GM12874 (cell line): ENCODE results near the gene CRAT.

Source experiments
- CTCF ChIP-seq: IDR thresholded peaks from 2 replicates; pipeline ENCODE4 v1.5.1; 2011; ENCODE audit warnings: low read depth, mild to moderate bottlenecking, control low read depth, low read length, moderate library complexity; ENCODE audit not compliant: insufficient read depth

Gene CRAT

GRCh38 chr9:129137292-129138143 lies 26.9 kb upstream of the CRAT start:
- no peak for TF ChIP-seq CTCF

GRCh38 chr9:129136446-129137035 lies 25.9 kb upstream of the CRAT start:
- no peak for TF ChIP-seq CTCF

GRCh38 chr9:129135476-129135875 lies 24.9 kb upstream of the CRAT start:
- TF ChIP-seq CTCF, result no peak

- TF ChIP-seq CTCF, result no peak
Measured at GRCh38 chr9:129133082-129133481, 22.5 kb upstream of the CRAT start.

GRCh38 chr9:129131300-129132145 lies 20.9 kb upstream of the CRAT start:
- TF ChIP-seq CTCF, result peak; percentile 99

GRCh38 chr9:129130791-129131190 lies 20.2 kb upstream of the CRAT start:
- TF ChIP-seq CTCF, result no peak

GRCh38 chr9:129128689-129129088 lies 18.1 kb upstream of the CRAT start:
- TF ChIP-seq CTCF, result no peak
